AML-193 (cell line): ENCODE data around the gene SLC16A11.
"Not testable (repeated sequence)": the region's sequence is repeated elsewhere in the genome, so short reads cannot be mapped to it uniquely, and the experiment has no call there.

Source experiments
- DNase-seq, 2 experiments: peaks; one replicate each; lab custom pipeline; 2025; lab: John Stamatoyannopoulos, UW

Gene SLC16A11

DNA sequence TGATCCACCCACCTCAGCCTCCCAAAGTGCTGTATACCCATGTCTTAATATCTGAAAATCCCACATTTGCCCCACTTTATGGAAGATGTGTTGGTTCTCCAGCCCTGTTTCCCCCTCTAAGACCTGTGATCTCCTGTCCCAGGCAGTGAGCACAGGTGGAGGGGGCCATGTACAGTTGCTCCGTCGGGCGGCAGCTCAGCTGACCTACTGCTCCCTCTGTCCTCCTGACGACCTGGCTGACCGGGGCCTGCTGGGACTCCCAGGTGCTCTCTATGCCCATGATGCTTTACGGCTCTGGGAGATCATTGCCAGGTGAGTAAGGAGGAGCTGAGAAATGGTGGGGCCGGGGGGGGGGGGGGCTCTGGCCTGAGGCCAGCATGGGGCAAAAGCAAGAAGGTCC is 38.2 kb downstream of the SLC16A11 start:
- DNase-seq, result no peak

DNA sequence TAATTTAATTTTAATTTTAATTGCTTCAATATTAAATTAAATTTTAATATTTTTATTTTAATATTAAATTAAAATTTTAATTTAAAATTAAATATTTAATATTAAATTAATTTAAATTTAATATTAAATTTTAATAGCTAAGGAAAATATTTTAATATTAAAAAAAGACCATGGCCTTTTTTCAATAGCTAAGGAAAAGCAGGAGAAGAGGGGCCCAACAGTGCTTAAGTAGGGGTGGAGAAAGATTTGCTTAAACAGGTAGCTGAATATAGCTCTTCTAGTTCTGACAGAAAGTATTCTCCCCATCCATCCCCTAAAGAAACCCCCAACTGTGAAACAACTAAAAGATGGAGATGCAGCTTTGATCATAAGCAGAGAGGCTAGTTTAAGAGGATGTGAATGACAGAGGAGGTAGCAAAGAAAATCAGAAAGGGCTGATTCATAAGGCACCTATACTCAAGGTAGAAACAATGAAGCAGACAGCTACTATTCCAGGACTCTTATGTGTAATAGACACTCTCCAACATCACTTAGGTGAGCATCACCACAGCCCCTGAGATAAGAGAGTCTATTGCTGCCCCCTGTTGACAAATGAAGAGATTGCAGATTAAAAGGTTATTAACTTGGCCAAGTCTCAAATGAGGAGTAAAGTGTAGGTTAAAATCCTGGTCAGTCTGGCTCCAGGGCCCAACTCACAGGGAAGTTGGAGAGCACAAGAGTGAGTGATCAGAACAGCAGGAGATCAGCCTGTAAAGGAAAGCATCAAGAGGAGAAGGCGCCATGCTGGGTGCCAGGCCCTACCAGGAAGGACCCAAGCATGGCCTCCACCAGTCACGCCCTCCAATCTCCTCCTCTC is 39.3 kb downstream of the SLC16A11 start:
- DNase-seq, result peak; percentile 53 to 56

- no peak for DNase-seq
These were observed 40.1 kb downstream of the SLC16A11 start for GRCh38 chr17:7003745-7004144.

DNA sequence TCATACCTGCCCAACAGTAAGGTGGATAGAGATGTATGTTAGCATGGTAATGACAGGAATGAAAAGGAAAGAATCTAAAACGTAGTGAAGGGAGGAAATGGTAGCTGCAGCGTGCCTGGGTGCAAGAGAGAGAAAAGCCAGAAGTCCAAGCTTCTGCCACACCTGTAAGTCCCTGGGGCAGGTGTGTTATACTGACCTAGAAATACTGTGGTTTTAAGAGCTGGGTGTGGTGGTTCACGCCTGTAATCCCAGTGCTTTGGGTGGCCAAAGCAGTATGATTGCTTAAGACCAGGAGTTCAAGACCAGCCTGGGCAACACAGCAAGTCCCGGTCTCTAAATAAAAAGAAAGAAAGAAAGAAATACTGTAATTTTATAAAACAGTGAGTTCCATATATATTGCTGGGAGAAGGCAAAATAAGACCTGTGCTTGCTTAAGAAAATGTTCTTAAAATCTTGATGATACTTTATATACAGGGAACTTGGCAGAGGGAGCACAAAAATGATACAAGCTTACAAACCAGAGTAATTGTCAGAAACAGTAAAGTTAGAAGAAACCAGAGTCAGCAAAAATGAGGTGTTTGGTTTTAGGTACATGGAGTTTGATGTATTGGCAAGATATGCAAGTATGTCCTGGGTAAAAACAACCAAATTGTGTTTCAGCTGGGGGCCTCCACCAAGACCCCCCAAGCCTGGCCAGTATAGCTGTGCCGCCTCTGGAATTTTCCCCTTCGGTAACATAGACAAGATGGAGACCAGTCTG is 41.4 kb downstream of the SLC16A11 start:
- DNase-seq, result no peak

DNA sequence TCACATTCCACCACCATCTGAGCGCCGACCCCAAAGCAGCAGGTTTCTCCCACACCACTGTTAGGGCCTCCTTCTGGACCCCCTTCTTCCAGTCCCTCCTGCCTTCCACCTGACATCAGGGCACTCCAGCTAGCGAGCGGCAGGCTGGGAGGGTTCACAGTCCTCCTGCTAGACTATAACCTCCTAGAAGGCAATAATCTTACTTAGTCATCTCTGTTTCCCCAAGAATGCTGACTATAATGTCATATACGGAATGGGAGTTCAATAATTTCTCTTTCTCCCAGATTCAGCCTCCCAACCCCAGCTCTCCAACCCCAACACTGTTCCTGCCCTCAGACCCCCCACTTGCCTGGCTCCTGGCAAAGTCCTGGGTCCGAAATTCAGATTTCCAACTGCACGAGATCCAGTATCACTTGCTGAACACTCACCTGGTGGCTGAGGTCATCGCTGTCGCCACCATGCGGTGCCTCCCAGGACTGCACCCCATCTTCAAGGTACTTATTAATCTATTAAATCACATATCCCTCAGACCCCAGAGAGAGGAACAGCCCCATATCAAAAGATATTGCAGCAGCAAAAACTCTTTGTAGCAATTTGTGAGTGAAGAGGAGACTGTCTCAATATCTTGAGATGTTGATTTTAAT is 42.5 kb downstream of the SLC16A11 start:
- no peak for DNase-seq

GRCh38 chr17:6998855-6999508 is 44.9 kb downstream of the SLC16A11 start:
- DNase-seq, result no peak

- no peak for DNase-seq
These were observed 46.7 kb downstream of the SLC16A11 start for GRCh38 chr17:6997171-6997570.

GRCh38 chr17:6996256-6997011 is 47.5 kb downstream of the SLC16A11 start:
- no peak for DNase-seq

GRCh38 chr17:6995500-6996255 is 48.2 kb downstream of the SLC16A11 start, which contains the start of gene ALOX12:
Gene ALOX12, plus strand, starts transcription at chr17:6996049. Its CDS starts 69 bp downstream, at chr17:6996118.
- DNase-seq, result no peak

DNA sequence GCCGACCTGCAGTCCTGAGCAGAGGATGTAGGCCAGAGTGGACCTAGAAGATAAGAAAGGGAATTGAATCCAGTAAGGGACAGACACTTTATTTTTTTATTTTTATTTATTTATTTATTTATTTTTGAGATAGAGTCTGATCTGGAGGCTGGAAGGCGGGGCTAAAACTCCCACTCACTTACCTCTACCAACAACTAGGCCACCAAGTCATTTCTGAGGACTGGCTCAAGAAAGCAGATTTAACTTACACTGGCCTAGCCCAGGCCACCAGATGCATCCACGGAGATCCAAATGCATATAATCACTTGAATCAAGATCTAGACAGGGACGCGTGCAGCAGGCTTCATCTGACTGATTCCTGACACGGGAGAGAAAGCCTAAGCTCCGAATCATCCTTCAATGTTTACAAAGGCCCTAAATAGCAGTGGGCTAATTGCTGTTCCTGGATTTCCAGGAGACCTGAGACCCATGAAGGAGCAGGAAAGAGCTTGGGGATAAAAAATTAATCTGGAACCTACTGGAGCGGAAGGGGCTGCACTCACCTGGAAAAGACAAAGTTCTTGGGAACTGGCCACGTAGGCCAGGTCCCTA is 49.1 kb downstream of the SLC16A11 start:
- no peak for DNase-seq

- no peak for DNase-seq
These were observed 49.7 kb downstream of the SLC16A11 start for GRCh38 chr17:6994118-6994598.

GRCh38 chr17:6993613-6994056 is 50.3 kb downstream of the SLC16A11 start:
- DNase-seq, result not testable (repeated sequence)
